Measurements from ENCODE around the gene SLC44A1. TPM values are rescaled to one million over a fixed set of nuclear protein-coding genes. Genes with fewer than 3 reads are reported as not detected.
A peak's percentile ranks its signal among the peaks of the same experiment; 100 is the strongest.

The SLC44A1 gene
- polyA plus RNA-seq (2013, experiment 1 of 2), result 12.8 TPM
- 13.4 TPM for polyA plus RNA-seq (2013, experiment 2 of 2)

- Histone ChIP-seq H3K4me1 (ENCODE audit: control insufficient read depth in 2 of 2, insufficient read depth in 1 of 2, low read depth in 1 of 2, low read length in 2 of 2) (peaks cover 3 to 4% of the 10 kb centered on the region in 2 donors), H3K9me3 (replicated peaks in 1 of 2; ENCODE audit: control insufficient read depth in 2 of 2, insufficient read depth in 1 of 2, low read depth in 1 of 2, low read length in 2 of 2) (no peaks in the 10 kb centered on the region), H3K18ac (ENCODE audit: low read length) (peak within 1 kb of the TSS; percentile 91), H3K14ac (ENCODE audit: low read length) (no peak within 1 kb of the TSS), H3K4me3 (ENCODE audit: low read length in 2 of 2) (peak within 1 kb of the TSS; percentile 72 to 96), H3K23ac (ENCODE audit: low read depth, low read length, poor library complexity) (peak within 1 kb of the TSS; percentile 89), H3K9ac (ENCODE audit: low read depth, low read length, poor library complexity) (peak within 1 kb of the TSS; percentile 93), H2BK15ac (ENCODE audit: low read length) (peak within 1 kb of the TSS; percentile 82), H3K79me1 (ENCODE audit: low read depth, low read length) (no peaks in the 10 kb centered on the region), H4K91ac (ENCODE audit: low read depth, low read length, poor library complexity) (no peak within 1 kb of the TSS), H2AFZ (ENCODE audit: low read length) (peak within 1 kb of the TSS; percentile 92), H3K4me2 (ENCODE audit: insufficient read depth, low read length, poor library complexity, severe bottlenecking) (peak within 1 kb of the TSS; percentile 91), H3K36me3 (replicated peaks in 1 of 2; ENCODE audit: control insufficient read depth in 2 of 2, insufficient read depth in 2 of 2, low read length in 2 of 2) (no peaks in the 10 kb centered on the region), H3K4ac (ENCODE audit: low read length) (no peak within 1 kb of the TSS), H2BK120ac (ENCODE audit: low read depth, low read length) (no peak within 1 kb of the TSS), H4K8ac (ENCODE audit: low read depth, low read length) (no peak within 1 kb of the TSS), H2BK5ac (ENCODE audit: low read length) (peak within 1 kb of the TSS; percentile 96), H2BK12ac (ENCODE audit: low read length) (no peak within 1 kb of the TSS), H2AK5ac (ENCODE audit: low read depth, low read length) (peak within 1 kb of the TSS; percentile 76), H3K27me3 (ENCODE audit: control insufficient read depth in 3 of 3, insufficient read depth in 3 of 3, low read depth in 1 of 3, low read length in 3 of 3) (peaks cover 0 to 5% (median 0%) of the 10 kb centered on the region in 3 experiments), H3K27ac (replicated peaks; ENCODE audit: low read length) (peak within 1 kb of the TSS; percentile 70)
- DNase-seq (ENCODE audit: low spot score), result peak; percentile 91
- WGBS, 2 donors (ENCODE audit: extremely low coverage in 2 of 2, insufficient read length in 2 of 2, insufficient replicate concordance in 1 of 2), result no CpG with 5 or more reads among the region's 63 CpGs
Measured at GRCh38 chr9:105244003-105244733, at the start of gene SLC44A1. TSS of gene SLC44A1 (plus strand) at chr9:105244651. CDS start at chr9:105244869, 218 bp downstream.

DNA sequence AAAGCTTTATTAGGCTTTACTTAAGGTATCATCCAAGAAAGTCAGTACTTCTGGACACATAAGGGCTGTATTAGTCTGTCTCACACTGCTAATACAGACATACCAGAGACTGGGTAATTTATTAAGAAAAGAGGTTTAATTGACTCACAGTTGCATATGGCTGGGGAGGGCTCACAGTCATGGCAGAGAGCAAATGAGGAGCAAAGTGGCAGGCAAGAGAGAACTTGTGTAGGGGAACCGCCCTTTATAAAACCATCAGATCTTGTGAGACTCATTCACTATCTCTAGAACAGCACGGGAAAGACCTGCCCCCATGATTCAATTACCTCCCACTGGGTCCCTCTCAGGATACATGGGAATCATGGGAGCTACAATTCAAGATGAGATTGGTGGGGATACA is 49.2 kb upstream of the SLC44A1 start:
- Histone ChIP-seq H4K8ac (ENCODE audit: low read depth, low read length) (no peak overlapping the region), H3K4ac (ENCODE audit: low read length) (no peak overlapping the region), H2BK120ac (ENCODE audit: low read depth, low read length) (no peak overlapping the region), H3K4me2 (ENCODE audit: insufficient read depth, low read length, poor library complexity, severe bottlenecking) (no peak overlapping the region), H3K14ac (ENCODE audit: low read length) (no peak overlapping the region), H3K9ac (ENCODE audit: low read depth, low read length, poor library complexity) (no peak overlapping the region), H3K27me3 (ENCODE audit: control insufficient read depth in 3 of 3, insufficient read depth in 3 of 3, low read depth in 1 of 3, low read length in 3 of 3) (peaks cover 0 to 3% (median 0%) of the 10 kb centered on the region in 3 experiments), H3K79me1 (ENCODE audit: low read depth, low read length) (no peaks in the 10 kb centered on the region), H3K4me3 (ENCODE audit: low read length in 2 of 2) (no peak overlapping the region), H3K27ac (replicated peaks; ENCODE audit: low read length) (no peak overlapping the region), H2BK5ac (ENCODE audit: low read length) (no peak overlapping the region), H3K9me3 (replicated peaks in 1 of 2; ENCODE audit: control insufficient read depth in 2 of 2, insufficient read depth in 1 of 2, low read depth in 1 of 2, low read length in 2 of 2) (no peaks in the 10 kb centered on the region), H4K91ac (ENCODE audit: low read depth, low read length, poor library complexity) (no peak overlapping the region), H2BK15ac (ENCODE audit: low read length) (no peak overlapping the region), H3K23ac (ENCODE audit: low read depth, low read length, poor library complexity) (no peak overlapping the region), H3K36me3 (replicated peaks in 1 of 2; ENCODE audit: control insufficient read depth in 2 of 2, insufficient read depth in 2 of 2, low read length in 2 of 2) (no peaks in the 10 kb centered on the region), H2AK5ac (ENCODE audit: low read depth, low read length) (no peak overlapping the region), H2AFZ (ENCODE audit: low read length) (no peak overlapping the region), H2BK12ac (ENCODE audit: low read length) (no peak overlapping the region), H3K18ac (ENCODE audit: low read length) (no peak overlapping the region), H3K4me1 (ENCODE audit: control insufficient read depth in 2 of 2, insufficient read depth in 1 of 2, low read depth in 1 of 2, low read length in 2 of 2) (no peaks in the 10 kb centered on the region)
- no CpG with 5 or more reads among the region's 2 CpGs for WGBS, 2 donors (ENCODE audit: extremely low coverage in 2 of 2, insufficient read length in 2 of 2, insufficient replicate concordance in 1 of 2)
- DNase-seq (ENCODE audit: low spot score), result no peak

DNA sequence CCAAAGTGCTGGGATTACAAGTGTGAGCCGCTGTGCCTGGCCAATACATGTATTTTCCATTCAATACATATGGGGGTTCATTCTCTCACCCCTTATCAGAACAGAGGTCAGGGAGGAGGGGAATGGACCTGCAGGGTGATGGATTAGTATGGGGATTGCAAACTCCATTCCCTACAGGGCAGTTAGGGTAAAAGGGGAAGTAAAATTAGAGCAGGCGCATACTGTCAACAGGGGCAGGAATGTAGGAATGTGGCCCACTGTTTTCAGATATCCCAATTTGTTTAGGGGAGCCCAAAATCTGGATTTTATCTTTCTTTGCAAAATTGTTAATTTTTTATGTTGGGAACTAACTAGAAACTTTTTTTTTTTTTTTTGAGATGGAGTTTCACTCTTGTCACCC is 46.4 kb upstream of the SLC44A1 start:
- H2BK12ac ChIP-seq (ENCODE audit: low read length), result no peak overlapping the region

DNA sequence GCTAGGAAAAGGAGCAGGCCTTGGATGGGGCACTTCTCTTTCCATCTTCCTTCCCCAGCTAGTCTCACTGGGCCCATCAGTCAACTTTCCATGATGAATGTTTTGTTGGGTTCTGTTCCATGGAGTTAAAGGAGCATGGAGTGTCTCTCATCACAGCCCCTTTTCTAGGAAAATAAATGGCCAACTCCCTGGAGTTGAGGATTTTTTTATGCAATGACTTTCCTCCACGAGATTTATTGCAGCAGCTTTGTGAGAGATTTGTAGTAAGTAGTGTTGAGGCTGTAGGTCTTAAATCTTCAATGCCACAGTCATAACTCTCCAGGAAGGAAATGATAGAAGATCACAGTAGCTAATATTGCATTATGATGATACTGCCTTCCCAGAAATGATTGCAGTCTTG is 45.6 kb upstream of the SLC44A1 start:
- Histone ChIP-seq H3K18ac (ENCODE audit: low read length) (no peak overlapping the region), H3K4me3 (ENCODE audit: low read length in 2 of 2) (no peak overlapping the region), H3K4ac (ENCODE audit: low read length) (no peak overlapping the region), H3K79me1 (ENCODE audit: low read depth, low read length) (no peaks in the 10 kb centered on the region), H3K23ac (ENCODE audit: low read depth, low read length, poor library complexity) (no peak overlapping the region), H2BK15ac (ENCODE audit: low read length) (no peak overlapping the region), H3K4me1 (ENCODE audit: control insufficient read depth in 2 of 2, insufficient read depth in 1 of 2, low read depth in 1 of 2, low read length in 2 of 2) (no peaks in the 10 kb centered on the region), H3K27me3 (ENCODE audit: control insufficient read depth in 3 of 3, insufficient read depth in 3 of 3, low read depth in 1 of 3, low read length in 3 of 3) (peaks cover 0 to 3% (median 0%) of the 10 kb centered on the region in 3 experiments), H4K91ac (ENCODE audit: low read depth, low read length, poor library complexity) (no peak overlapping the region), H3K4me2 (ENCODE audit: insufficient read depth, low read length, poor library complexity, severe bottlenecking) (no peak overlapping the region), H2AK5ac (ENCODE audit: low read depth, low read length) (no peak overlapping the region), H3K27ac (replicated peaks; ENCODE audit: low read length) (no peak overlapping the region), H2BK5ac (ENCODE audit: low read length) (no peak overlapping the region), H2BK120ac (ENCODE audit: low read depth, low read length) (no peak overlapping the region), H3K14ac (ENCODE audit: low read length) (no peak overlapping the region), H3K9ac (ENCODE audit: low read depth, low read length, poor library complexity) (no peak overlapping the region), H2BK12ac (ENCODE audit: low read length) (no peak overlapping the region), H3K9me3 (replicated peaks in 1 of 2; ENCODE audit: control insufficient read depth in 2 of 2, insufficient read depth in 1 of 2, low read depth in 1 of 2, low read length in 2 of 2) (no peaks in the 10 kb centered on the region), H3K36me3 (replicated peaks in 1 of 2; ENCODE audit: control insufficient read depth in 2 of 2, insufficient read depth in 2 of 2, low read length in 2 of 2) (no peaks in the 10 kb centered on the region), H4K8ac (ENCODE audit: low read depth, low read length) (no peak overlapping the region), H2AFZ (ENCODE audit: low read length) (no peak overlapping the region)
- DNase-seq (ENCODE audit: low spot score), result no peak
- WGBS, 2 donors (ENCODE audit: extremely low coverage in 2 of 2, insufficient read length in 2 of 2, insufficient replicate concordance in 1 of 2), result no CpG with 5 or more reads among the region's 1 CpG

More for the DNA sequence above, 46.4 kb upstream of the SLC44A1 start:
- H3K79me1 ChIP-seq (ENCODE audit: low read depth, low read length), result no peaks in the 10 kb centered on the region
- no peak overlapping the region for H3K14ac ChIP-seq (ENCODE audit: low read length)
- DNase-seq (ENCODE audit: low spot score), result no peak
- H4K8ac ChIP-seq (ENCODE audit: low read depth, low read length), result no peak overlapping the region
- H3K4me3 ChIP-seq (ENCODE audit: low read length in 2 of 2), result no peak overlapping the region
- H2BK120ac ChIP-seq (ENCODE audit: low read depth, low read length), result no peak overlapping the region
- no peak overlapping the region for H3K4ac ChIP-seq (ENCODE audit: low read length)
- no peak overlapping the region for H2BK5ac ChIP-seq (ENCODE audit: low read length)
- H3K27ac ChIP-seq (replicated peaks; ENCODE audit: low read length), result no peak overlapping the region
- no peaks in the 10 kb centered on the region for H3K9me3 ChIP-seq (replicated peaks in 1 of 2; ENCODE audit: control insufficient read depth in 2 of 2, insufficient read depth in 1 of 2, low read depth in 1 of 2, low read length in 2 of 2)
- H2AK5ac ChIP-seq (ENCODE audit: low read depth, low read length), result no peak overlapping the region
- no peak overlapping the region for H3K9ac ChIP-seq (ENCODE audit: low read depth, low read length, poor library complexity)
- no peak overlapping the region for H4K91ac ChIP-seq (ENCODE audit: low read depth, low read length, poor library complexity)
- WGBS, 2 donors (ENCODE audit: extremely low coverage in 2 of 2, insufficient read length in 2 of 2, insufficient replicate concordance in 1 of 2), result no CpG with 5 or more reads among the region's 2 CpGs
- no peaks in the 10 kb centered on the region for H3K36me3 ChIP-seq (replicated peaks in 1 of 2; ENCODE audit: control insufficient read depth in 2 of 2, insufficient read depth in 2 of 2, low read length in 2 of 2)
- H2BK15ac ChIP-seq (ENCODE audit: low read length), result no peak overlapping the region
- H3K27me3 ChIP-seq (ENCODE audit: control insufficient read depth in 3 of 3, insufficient read depth in 3 of 3, low read depth in 1 of 3, low read length in 3 of 3), result peaks cover 0 to 3% (median 0%) of the 10 kb centered on the region in 3 experiments
- H3K18ac ChIP-seq (ENCODE audit: low read length), result no peak overlapping the region
- no peak overlapping the region for H2AFZ ChIP-seq (ENCODE audit: low read length)
- no peak overlapping the region for H3K4me2 ChIP-seq (ENCODE audit: insufficient read depth, low read length, poor library complexity, severe bottlenecking)
- no peak overlapping the region for H3K23ac ChIP-seq (ENCODE audit: low read depth, low read length, poor library complexity)
- H3K4me1 ChIP-seq (ENCODE audit: control insufficient read depth in 2 of 2, insufficient read depth in 1 of 2, low read depth in 1 of 2, low read length in 2 of 2), result no peaks in the 10 kb centered on the region
